Measurements from ENCODE around the gene PPP2R1B.

GRCh38 chr11:111778047-111778558 lies 11.9 kb upstream of the PPP2R1B start:
- no peak for TF ChIP-seq HDAC6 (IDR thresholded peaks at IDR 0.05; ENCODE audit: low read depth, low read length)
- TF ChIP-seq SRF (IDR thresholded peaks at IDR 0.05; ENCODE audit: low read depth, low read length), result no peak
- TF ChIP-seq, protein P1, sequence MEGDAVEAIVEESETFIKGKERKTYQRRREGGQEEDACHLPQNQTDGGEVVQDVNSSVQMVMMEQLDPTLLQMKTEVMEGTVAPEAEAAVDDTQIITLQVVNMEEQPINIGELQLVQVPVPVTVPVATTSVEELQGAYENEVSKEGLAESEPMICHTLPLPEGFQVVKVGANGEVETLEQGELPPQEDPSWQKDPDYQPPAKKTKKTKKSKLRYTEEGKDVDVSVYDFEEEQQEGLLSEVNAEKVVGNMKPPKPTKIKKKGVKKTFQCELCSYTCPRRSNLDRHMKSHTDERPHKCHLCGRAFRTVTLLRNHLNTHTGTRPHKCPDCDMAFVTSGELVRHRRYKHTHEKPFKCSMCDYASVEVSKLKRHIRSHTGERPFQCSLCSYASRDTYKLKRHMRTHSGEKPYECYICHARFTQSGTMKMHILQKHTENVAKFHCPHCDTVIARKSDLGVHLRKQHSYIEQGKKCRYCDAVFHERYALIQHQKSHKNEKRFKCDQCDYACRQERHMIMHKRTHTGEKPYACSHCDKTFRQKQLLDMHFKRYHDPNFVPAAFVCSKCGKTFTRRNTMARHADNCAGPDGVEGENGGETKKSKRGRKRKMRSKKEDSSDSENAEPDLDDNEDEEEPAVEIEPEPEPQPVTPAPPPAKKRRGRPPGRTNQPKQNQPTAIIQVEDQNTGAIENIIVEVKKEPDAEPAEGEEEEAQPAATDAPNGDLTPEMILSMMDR (IDR thresholded peaks at IDR 0.05; ENCODE audit: control extremely low read depth in 1 of 3, insufficient read depth in 1 of 3, low read depth in 1 of 3, low read length in 3 of 3), result no peak
- no peak for TF ChIP-seq TEAD4 (IDR thresholded peaks at IDR 0.05; ENCODE audit: low read depth, low read length)
- TF ChIP-seq POLR2A (IDR thresholded peaks at IDR 0.05; ENCODE audit: control extremely low read depth in 1 of 2, low read depth in 2 of 2, low read length in 2 of 2), result no peak
- TF ChIP-seq NRF1 (IDR thresholded peaks at IDR 0.05; ENCODE audit: low read depth, low read length), result no peak
- TF ChIP-seq YY1 (IDR thresholded peaks at IDR 0.05; ENCODE audit: low read depth, low read length), result no peak
- no peak for TF ChIP-seq POLR2AphosphoS5 (IDR thresholded peaks at IDR 0.05; ENCODE audit: low read depth, low read length)
- TF ChIP-seq EZH2 (IDR thresholded peaks at IDR 0.05; ENCODE audit: low read depth, low read length, severe bottlenecking), result no peak

Measured in H1 (cell line).